ENCODE data around the gene DNAJC8. TPM values are rescaled to one million over a fixed set of nuclear protein-coding genes. Genes with fewer than 3 reads are reported as not detected.

DNAJC8 gene
- total RNA-seq, 2 experiments from 2014 or later = 107 to 135 TPM

GRCh38 chr1:28266920-28267322, 34.1 kb upstream of the DNAJC8 start:
- ChIA-PET CTCF (interaction anchor here (0.6 to 4.4 kb wide), 2 partner anchors 18 to 155 kb away, joined by 3 to 21 read pairs; no protein-coding TSS in a partner anchor), POLR2A (interaction anchor here (0.5 to 1.4 kb wide), 3 partner anchors 18 to 274 kb away, joined by 3 to 4 read pairs (median 4); no protein-coding TSS in a partner anchor)
- DNase-seq = no peak
- Mint-ChIP-seq H3K27ac (no peak overlapping the region), H3K27me3 (no peaks in the 10 kb centered on the region), H3K4me3 (no peak overlapping the region), H3K9me3 (ENCODE audit: low read depth) (no peaks in the 10 kb centered on the region), H3K4me1 (peaks cover 4% of the 10 kb centered on the region), H3K36me3 (ENCODE audit: low read depth) (peaks cover 10% of the 10 kb centered on the region)
- ATAC-seq = no peak
- intact Hi-C loops (cut with DNase I, micrococcal nuclease) = no loop called here

- intact Hi-C loops (cut with DNase I, micrococcal nuclease) = no loop called here
- ATAC-seq = no peak
- ChIA-PET CTCF (interaction anchor here (0.7 to 4.4 kb wide), 3 partner anchors 12 to 159 kb away, joined by 3 to 21 read pairs (median 3); no protein-coding TSS in a partner anchor), POLR2A (interaction anchor here (1.4 kb wide), 1 partner anchor 17 kb away, joined by 4 read pairs; no protein-coding TSS in a partner anchor)
- Mint-ChIP-seq H3K4me1 (peaks cover 14% of the 10 kb centered on the region), H3K27me3 (no peaks in the 10 kb centered on the region), H3K27ac (no peak overlapping the region), H3K4me3 (no peak overlapping the region), H3K36me3 (ENCODE audit: low read depth) (peaks cover 13% of the 10 kb centered on the region), H3K9me3 (ENCODE audit: low read depth) (no peaks in the 10 kb centered on the region)
- no peak for DNase-seq
Measured at GRCh38 chr1:28265577-28265976, 32.7 kb upstream of the DNAJC8 start.

GRCh38 chr1:28264897-28265296, 32.1 kb upstream of the DNAJC8 start:
- H3K9me3 Mint-ChIP-seq (ENCODE audit: low read depth) = no peaks in the 10 kb centered on the region
- H3K4me1 Mint-ChIP-seq = peaks cover 14% of the 10 kb centered on the region
- ChIA-PET POLR2A (interaction anchor here (0.7 kb wide), 1 partner anchor 75 kb away, joined by 7 read pairs; no protein-coding TSS in a partner anchor), CTCF (interaction anchor here (0.7 to 4.4 kb wide), 3 partner anchors 13 to 33 kb away, joined by 3 to 21 read pairs (median 3); no protein-coding TSS in a partner anchor)
- peaks cover 10% of the 10 kb centered on the region for H3K36me3 Mint-ChIP-seq (ENCODE audit: low read depth)
- DNase-seq (no peak), ATAC-seq (no peak)
- no peak overlapping the region for H3K4me3 Mint-ChIP-seq
- H3K27me3 Mint-ChIP-seq = no peaks in the 10 kb centered on the region
- no peak overlapping the region for H3K27ac Mint-ChIP-seq
- intact Hi-C loops (cut with DNase I, micrococcal nuclease) = no loop called here

GRCh38 chr1:28260803-28261174, 28.0 kb upstream of the DNAJC8 start:
- DNase-seq (no peak), ATAC-seq (no peak)
- Mint-ChIP-seq H3K27ac (peak overlapping the region; percentile 67), H3K4me3 (peak overlapping the region; percentile 81), H3K27me3 (no peaks in the 10 kb centered on the region), H3K36me3 (ENCODE audit: low read depth) (peaks cover 10% of the 10 kb centered on the region), H3K9me3 (ENCODE audit: low read depth) (no peaks in the 10 kb centered on the region), H3K4me1 (peaks cover 39% of the 10 kb centered on the region)
- POLR2A ChIA-PET = interaction anchor here (0.5 to 3.1 kb wide), 5 partner anchors 10 to 389 kb away, joined by 3 to 23 read pairs (median 5); partner anchors contain the start of gene MED18
- intact Hi-C loops (cut with DNase I, micrococcal nuclease) = no loop called here
- CTCF ChIA-PET = interaction anchor here (0.5 to 6.9 kb wide), 3 partner anchors 12 to 175 kb away, joined by 3 to 77 read pairs (median 3); no protein-coding TSS in a partner anchor

GRCh38 chr1:28259934-28260802, 27.3 kb upstream of the DNAJC8 start:
- Mint-ChIP-seq H3K9me3 (ENCODE audit: low read depth) (no peaks in the 10 kb centered on the region), H3K27ac (peak overlapping the region; percentile 67), H3K36me3 (ENCODE audit: low read depth) (peaks cover 10% of the 10 kb centered on the region), H3K27me3 (no peaks in the 10 kb centered on the region), H3K4me3 (peak overlapping the region; percentile 81), H3K4me1 (peaks cover 41% of the 10 kb centered on the region)
- intact Hi-C loops (cut with DNase I, micrococcal nuclease) = loop anchor here (1.0 to 2.0 kb wide), 14 partner anchors 12 to 408 kb away; partner anchors contain the start of genes ATP5IF1 (in 1 of the 2), EYA3 (in 1 of the 2), GMEB1 (in 1 of the 2) and MED18 (in 1 of the 2)
- peak; percentile 66 for DNase-seq
- ChIA-PET POLR2A (interaction anchor here (0.6 to 3.1 kb wide), 7 partner anchors 11 to 322 kb away, joined by 3 to 23 read pairs (median 3); partner anchors contain the start of genes MED18 and PHACTR4), CTCF (interaction anchor here (0.5 to 6.9 kb wide), 4 partner anchors 12 to 193 kb away, joined by 3 to 77 read pairs (median 4); no protein-coding TSS in a partner anchor)
- ATAC-seq = no peak

- ATAC-seq (peak; percentile 93), DNase-seq (peak; percentile 100)
- ChIA-PET POLR2A (interaction anchor here (0.6 to 3.1 kb wide), 5 partner anchors 10 to 322 kb away, joined by 3 to 23 read pairs (median 3); partner anchors contain the start of gene PHACTR4), CTCF (interaction anchor here (0.6 to 6.9 kb wide), 3 partner anchors 11 to 319 kb away, joined by 3 to 77 read pairs (median 4); no protein-coding TSS in a partner anchor)
- intact Hi-C loops (cut with DNase I, micrococcal nuclease) = loop anchor here (1.0 to 2.0 kb wide), 14 partner anchors 11 to 409 kb away; partner anchors contain the start of genes ATP5IF1 (in 1 of the 2), EYA3 (in 1 of the 2), GMEB1 (in 1 of the 2) and MED18 (in 1 of the 2)
- H3K36me3 Mint-ChIP-seq (ENCODE audit: low read depth) = peaks cover 10% of the 10 kb centered on the region
- H3K4me3 Mint-ChIP-seq = peak within 1 kb of the TSS; percentile 81
- peaks cover 42% of the 10 kb centered on the region for H3K4me1 Mint-ChIP-seq
- peak within 1 kb of the TSS; percentile 99 for H3K27ac Mint-ChIP-seq
- no peaks in the 10 kb centered on the region for H3K27me3 Mint-ChIP-seq
- H3K9me3 Mint-ChIP-seq (ENCODE audit: low read depth) = no peaks in the 10 kb centered on the region
Measured at GRCh38 chr1:28259252-28259933, 26.6 kb upstream of the DNAJC8 start, which contains the start of gene SESN2. Gene SESN2, plus strand, starts transcription at chr1:28259518. Its CDS starts 330 bp downstream, at chr1:28259848.

GRCh38 chr1:28258628-28259251, 25.9 kb upstream of the DNAJC8 start:
- Mint-ChIP-seq H3K4me1 (peaks cover 42% of the 10 kb centered on the region), H3K9me3 (ENCODE audit: low read depth) (no peaks in the 10 kb centered on the region), H3K27me3 (no peaks in the 10 kb centered on the region), H3K4me3 (peak overlapping the region; percentile 81), H3K36me3 (ENCODE audit: low read depth) (peaks cover 10% of the 10 kb centered on the region), H3K27ac (peak overlapping the region; percentile 99)
- ChIA-PET POLR2A (interaction anchor here (0.6 to 3.1 kb wide), 7 partner anchors 10 to 588 kb away, joined by 3 to 23 read pairs (median 4); partner anchors contain the start of genes ATP5IF1, MED18 and PHACTR4), CTCF (interaction anchor here (0.6 to 6.9 kb wide), 7 partner anchors 10 to 320 kb away, joined by 3 to 77 read pairs (median 4); no protein-coding TSS in a partner anchor)
- intact Hi-C loops (cut with DNase I, micrococcal nuclease) = loop anchor here (1.0 to 2.0 kb wide), 14 partner anchors 10 to 410 kb away; partner anchors contain the start of genes ATP5IF1 (in 1 of the 2), EYA3 (in 1 of the 2), GMEB1 (in 1 of the 2) and MED18 (in 1 of the 2)
- DNase-seq (peak; percentile 42), ATAC-seq (peak; percentile 13)

GRCh38 chr1:28257736-28258135, 24.9 kb upstream of the DNAJC8 start:
- H3K27ac Mint-ChIP-seq = peak overlapping the region; percentile 99
- ATAC-seq (no peak), DNase-seq (no peak)
- no peaks in the 10 kb centered on the region for H3K27me3 Mint-ChIP-seq
- H3K9me3 Mint-ChIP-seq (ENCODE audit: low read depth) = no peaks in the 10 kb centered on the region
- CTCF ChIA-PET = interaction anchor here (0.8 to 6.9 kb wide), 4 partner anchors 9 to 70 kb away, joined by 4 to 77 read pairs (median 4); no protein-coding TSS in a partner anchor
- H3K4me3 Mint-ChIP-seq = no peak overlapping the region
- H3K4me1 Mint-ChIP-seq = peaks cover 38% of the 10 kb centered on the region
- peaks cover 8% of the 10 kb centered on the region for H3K36me3 Mint-ChIP-seq (ENCODE audit: low read depth)
- POLR2A ChIA-PET = interaction anchor here (0.9 to 1.6 kb wide), 4 partner anchors 9 to 253 kb away, joined by 3 to 9 read pairs (median 4); partner anchors contain the start of genes ATP5IF1 and MED18
- intact Hi-C loops (cut with DNase I, micrococcal nuclease) = loop anchor here in 1 of 2 experiments (2.0 kb wide), 1 partner anchor 71 kb away; the partner anchor contains the start of gene MED18

GRCh38 chr1:28256197-28256827, 23.5 kb upstream of the DNAJC8 start:
- intact Hi-C loops (cut with DNase I, micrococcal nuclease) = no loop called here
- no peaks in the 10 kb centered on the region for H3K27me3 Mint-ChIP-seq
- H3K36me3 Mint-ChIP-seq (ENCODE audit: low read depth) = peaks cover 6% of the 10 kb centered on the region
- no peaks in the 10 kb centered on the region for H3K9me3 Mint-ChIP-seq (ENCODE audit: low read depth)
- CTCF ChIA-PET = interaction anchor here (0.6 to 6.9 kb wide), 5 partner anchors 8 to 343 kb away, joined by 3 to 77 read pairs (median 3); partner anchors contain the start of gene MED18
- ATAC-seq (no peak), DNase-seq (no peak)
- peak overlapping the region; percentile 71 for H3K27ac Mint-ChIP-seq
- no peak overlapping the region for H3K4me3 Mint-ChIP-seq
- POLR2A ChIA-PET = interaction anchor here (0.7 to 1.5 kb wide), 3 partner anchors 20 to 392 kb away, joined by 3 to 5 read pairs (median 4); partner anchors contain the start of genes ATP5IF1 and RNU11
- peaks cover 36% of the 10 kb centered on the region for H3K4me1 Mint-ChIP-seq

Measured in activated CD4-positive, alpha-beta T cell treated with anti-CD3 and anti-CD28 coated beads for 36 hours (primary cell).